Activated T-helper 1 cell treated with Interleukin-2 at 50 U/mL for 16 hours (primary cell): ENCODE data around the gene TRIOBP.
"Not testable (repeated sequence)": the region's sequence is repeated elsewhere in the genome, so short reads cannot be mapped to it uniquely, and the experiment has no call there.

Experiments
- DNase-seq: peaks from one replicate; pipeline ENCODE4 v3.0.0-alpha.2; 2020; ENCODE audit warnings: low read depth

Gene TRIOBP

DNA sequence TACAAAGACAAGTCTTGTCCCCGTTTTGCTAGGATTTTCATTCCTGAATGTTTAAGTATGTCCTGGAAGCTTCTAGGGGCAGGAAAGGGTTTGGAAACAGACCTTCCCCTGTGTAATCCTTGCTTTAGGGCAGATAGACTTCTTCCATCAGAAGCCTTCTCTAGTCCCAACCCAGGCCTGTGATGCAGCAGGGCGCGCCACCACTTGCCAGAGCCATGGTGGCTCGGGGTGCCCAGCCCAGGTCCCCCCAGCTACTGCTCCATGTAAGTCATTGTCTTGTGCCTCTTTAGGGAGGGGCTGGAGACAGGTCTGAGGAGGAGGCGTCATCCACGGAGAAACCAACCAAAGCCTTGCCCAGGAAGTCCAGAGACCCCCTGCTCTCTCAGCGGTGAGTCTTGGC lies 6.4 kb upstream of the TRIOBP start:
- DNase-seq: no peak

- DNase-seq: no peak
Observed at GRCh38 chr22:37690901-37691504, 5.8 kb upstream of the TRIOBP start.

GRCh38 chr22:37692627-37693285 lies 4.1 kb upstream of the TRIOBP start:
- no peak for DNase-seq

- DNase-seq: not testable (repeated sequence)
Observed at GRCh38 chr22:37694131-37694530, 2.7 kb upstream of the TRIOBP start.

DNA sequence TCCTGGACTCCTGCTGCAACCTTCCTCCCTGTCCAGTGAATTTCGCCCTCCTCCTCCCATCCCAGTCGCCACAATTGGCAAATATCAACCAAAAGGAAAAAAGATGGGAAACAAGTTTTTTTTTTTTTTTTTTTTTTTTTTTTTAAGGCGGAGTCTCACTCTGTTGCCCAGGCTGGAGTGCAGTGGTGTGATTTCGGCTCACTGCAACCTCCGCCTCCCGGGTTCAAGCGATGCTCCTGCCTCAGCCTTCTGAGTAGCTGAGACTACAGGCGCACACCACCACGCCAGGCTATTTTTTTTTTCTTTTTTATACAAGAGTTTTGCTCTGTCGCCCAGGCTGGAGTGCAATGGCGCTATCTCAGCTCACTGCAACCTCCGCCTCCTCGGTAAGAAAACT lies 590 bp upstream of the TRIOBP start:
- DNase-seq: not testable (repeated sequence)

DNA sequence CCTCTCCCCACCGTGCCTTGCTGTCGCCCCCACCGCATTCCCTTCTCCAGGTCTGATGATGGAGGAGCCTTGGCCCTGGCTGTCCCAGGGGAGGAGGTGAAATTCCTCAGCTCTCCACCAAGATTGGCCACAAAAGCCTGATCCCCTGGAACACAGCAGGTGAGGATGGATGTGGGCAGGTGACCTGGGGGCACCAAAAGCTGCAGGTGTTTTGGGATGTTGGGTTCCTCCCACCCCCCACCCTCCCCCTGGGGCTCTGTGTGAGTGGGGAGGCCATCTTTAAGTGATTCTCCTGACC lies 639 bp downstream of the TRIOBP start:
- DNase-seq: no peak

GRCh38 chr22:37701141-37701786 lies 4.4 kb downstream of the TRIOBP start:
- no peak for DNase-seq

DNA sequence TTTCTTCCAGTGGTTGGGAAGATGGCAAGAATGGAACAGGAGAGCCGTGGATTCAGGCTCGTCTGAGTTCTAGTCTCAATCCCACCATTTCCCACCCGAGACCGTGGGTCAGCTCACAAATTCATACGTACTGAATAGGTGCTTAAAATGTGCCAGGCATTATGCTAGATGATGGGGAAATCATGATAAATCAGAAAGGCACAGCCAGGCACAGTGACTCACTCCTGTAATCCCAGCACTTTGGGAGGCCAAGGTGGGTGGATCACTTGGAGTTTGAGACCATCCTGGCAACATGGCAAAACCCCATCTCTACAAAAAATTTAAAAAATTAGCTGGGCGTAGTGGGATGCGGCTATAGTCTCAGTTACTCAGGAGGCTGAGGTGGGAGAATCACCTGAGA lies 7.1 kb downstream of the TRIOBP start:
- DNase-seq: no peak

- no peak for DNase-seq
Observed at GRCh38 chr22:37704645-37705044, 7.8 kb downstream of the TRIOBP start.

DNA sequence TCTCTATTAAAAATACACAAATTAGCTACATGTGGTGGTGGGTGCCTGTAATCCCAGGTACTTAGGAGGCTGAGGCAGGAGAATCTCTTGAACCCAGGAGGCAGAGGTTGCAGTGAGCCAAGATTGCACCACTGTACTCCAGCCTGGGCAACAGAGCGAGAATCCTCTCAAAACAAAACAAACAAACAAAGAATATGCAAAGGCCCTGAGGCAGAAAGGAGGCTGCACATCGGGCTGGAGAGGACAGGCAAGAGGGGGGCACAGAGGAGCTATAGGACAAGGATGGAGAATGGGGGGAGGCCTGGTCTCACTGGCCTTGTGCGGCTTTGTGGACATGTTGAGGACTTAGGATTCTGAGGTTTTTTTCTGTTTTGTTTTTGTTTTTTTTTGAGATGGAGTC lies 8.4 kb downstream of the TRIOBP start:
- DNase-seq: no peak

GRCh38 chr22:37708580-37709444 lies 12.0 kb downstream of the TRIOBP start:
- DNase-seq: no peak

DNA sequence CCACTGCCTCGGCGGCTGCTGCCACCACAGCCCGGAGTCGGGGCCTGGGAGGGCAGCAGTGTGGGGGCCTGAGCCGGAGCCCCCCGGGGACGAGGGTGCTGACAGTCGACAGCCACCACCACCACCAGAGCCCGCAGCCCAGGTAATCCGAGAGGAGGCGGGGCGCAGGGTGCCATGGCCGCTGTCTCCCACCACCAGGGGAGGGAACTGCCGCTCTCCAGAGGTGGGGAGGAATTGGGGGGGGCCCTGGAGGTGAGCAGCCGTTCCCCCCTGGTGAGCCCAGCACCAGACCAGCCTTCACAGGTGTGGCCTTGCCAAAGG lies 12.6 kb downstream of the TRIOBP start:
- DNase-seq: no peak

GRCh38 chr22:37710675-37711074 lies 13.8 kb downstream of the TRIOBP start:
- no peak for DNase-seq

GRCh38 chr22:37711490-37711889 lies 14.6 kb downstream of the TRIOBP start:
- DNase-seq: no peak

DNA sequence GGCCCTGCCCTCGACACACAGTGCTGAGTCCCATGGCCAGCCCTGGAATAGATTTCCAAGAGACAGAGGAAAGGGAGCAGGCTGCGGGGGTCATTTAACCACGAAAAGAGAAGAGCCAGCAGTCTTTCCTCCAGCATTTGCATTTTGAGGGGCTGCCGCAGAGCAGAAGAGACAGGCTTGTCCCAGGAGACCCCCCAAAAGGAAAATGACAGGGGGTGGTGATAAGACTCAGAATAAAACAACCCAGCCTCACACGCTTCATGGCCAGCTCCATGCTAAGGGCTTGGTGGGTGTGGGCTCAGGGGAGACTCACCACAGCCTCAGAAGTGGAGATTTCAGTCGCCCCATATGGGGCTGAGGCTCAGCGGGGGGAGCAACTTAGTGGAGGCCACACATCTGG lies 16.9 kb downstream of the TRIOBP start:
- DNase-seq: no peak

DNA sequence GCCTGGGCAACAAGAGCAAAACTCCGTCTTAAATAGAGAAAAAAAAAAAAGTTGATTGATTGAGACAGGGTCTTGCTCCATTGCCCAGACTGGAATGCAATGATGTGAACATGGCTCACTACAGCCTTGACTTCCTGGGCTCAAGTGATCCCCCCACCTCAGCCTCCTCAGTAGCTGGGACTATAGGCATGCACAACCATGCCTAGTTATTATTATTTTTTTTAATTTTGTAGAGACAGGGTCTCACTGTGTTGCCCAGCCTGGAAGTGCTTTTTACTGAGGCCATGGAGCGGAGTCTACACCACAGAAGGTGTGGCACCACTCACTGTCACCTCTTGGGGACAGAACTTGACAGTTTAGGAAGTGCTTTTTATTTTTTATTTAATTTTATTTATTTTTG lies 17.8 kb downstream of the TRIOBP start:
- DNase-seq: no peak

GRCh38 chr22:37715760-37716159 lies 18.9 kb downstream of the TRIOBP start:
- DNase-seq: no peak

DNA sequence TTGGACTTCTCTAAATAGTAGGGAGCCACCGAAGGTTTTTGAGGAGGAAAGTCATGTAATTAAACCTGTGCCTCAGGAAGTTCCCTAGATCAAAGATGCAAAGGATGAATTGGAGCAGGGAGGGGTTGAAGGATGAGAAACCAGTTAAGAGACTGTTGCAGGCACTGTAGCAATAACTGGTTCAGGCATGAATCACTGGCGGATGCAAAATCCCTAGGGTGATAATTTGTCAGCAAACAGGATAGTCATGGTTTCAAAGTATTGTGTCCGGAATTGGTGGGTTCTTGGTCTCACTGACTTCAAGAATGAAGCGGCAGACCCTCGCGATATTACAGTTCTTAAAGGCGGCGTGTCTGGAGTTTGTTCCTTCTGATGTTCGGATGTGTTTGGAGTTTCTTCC lies 19.9 kb downstream of the TRIOBP start:
- no peak for DNase-seq

DNA sequence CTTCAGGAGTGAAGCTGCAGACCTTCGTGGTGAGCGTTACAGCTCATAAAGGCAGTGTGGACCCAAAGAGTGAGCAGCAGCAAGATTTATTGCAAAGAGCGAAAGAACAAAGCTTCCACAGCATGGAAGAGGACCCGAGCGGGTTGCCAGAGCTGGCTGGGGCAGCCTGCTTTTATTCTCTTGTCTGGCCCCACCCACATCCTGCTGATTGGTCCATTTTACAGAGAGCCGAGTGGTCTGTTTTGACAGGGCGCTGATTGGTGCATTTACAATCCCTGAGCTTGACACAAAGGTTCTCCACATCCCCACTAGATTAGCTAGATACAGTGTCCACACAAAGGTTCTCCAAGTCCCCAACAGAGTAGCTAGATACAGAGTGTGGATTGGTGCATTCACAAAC lies 20.4 kb downstream of the TRIOBP start:
- DNase-seq: not testable (repeated sequence)

GRCh38 chr22:37717746-37718305 lies 21.0 kb downstream of the TRIOBP start:
- not testable (repeated sequence) for DNase-seq

DNA sequence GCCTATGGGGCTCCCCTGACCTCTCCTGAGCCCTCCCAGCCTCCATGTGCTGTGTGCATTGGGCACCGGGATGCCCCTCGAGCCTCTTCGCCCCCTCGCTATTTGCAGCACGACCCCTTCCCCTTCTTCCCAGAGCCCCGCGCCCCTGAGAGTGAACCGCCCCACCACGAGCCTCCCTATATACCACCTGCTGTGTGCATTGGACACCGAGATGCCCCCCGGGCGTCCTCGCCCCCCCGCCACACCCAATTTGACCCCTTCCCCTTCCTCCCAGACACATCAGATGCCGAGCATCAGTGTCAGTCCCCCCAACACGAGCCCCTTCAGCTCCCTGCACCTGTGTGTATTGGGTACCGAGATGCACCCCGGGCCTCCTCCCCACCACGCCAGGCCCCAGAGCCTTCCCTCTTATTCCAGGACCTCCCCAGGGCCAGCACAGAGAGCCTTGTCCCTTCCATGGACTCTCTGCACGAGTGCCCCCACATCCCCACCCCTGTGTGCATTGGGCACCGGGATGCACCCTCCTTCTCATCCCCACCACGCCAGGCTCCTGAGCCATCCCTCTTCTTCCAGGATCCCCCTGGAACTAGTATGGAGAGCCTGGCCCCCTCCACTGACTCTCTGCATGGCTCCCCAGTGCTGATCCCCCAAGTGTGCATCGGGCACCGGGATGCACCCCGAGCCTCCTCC lies 28.8 kb downstream of the TRIOBP start:
- no peak for DNase-seq

DNA sequence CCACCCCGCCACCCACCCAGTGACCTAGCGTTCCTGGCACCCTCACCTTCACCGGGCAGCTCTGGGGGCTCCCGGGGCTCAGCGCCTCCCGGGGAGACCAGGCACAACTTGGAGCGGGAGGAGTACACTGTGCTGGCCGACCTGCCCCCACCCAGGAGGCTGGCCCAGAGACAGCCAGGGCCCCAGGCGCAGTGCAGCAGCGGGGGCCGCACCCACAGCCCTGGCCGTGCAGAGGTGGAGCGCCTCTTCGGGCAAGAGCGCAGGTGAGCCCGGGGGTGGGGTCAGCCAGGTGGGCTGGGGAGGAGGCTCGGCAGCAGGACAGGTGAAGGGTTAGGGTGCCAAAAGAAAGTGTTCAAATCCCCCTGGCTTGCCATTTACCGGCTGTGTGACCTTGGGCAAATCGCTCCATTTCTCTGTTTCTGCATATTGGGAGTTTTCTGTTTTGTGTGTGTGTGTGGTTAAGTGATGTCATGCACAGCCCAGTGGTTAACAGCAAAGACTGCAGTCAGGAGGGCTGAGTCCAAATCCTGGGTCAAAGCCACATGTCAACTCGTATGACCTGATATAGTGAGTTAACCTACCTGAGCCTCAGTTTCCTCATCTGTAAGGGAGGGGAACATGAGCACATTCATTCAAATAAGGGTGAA lies 29.5 kb downstream of the TRIOBP start:
- DNase-seq: no peak
